Upper lobe of left lung (tissue), 4 donors: ENCODE measurements around the gene KDM4B.
"Not testable (repeated sequence)": the region's sequence is repeated elsewhere in the genome, so short reads cannot be mapped to it uniquely, and the experiment has no call there.

Experiments
- EP300 ChIP-seq, 4 donors: sonication (generic); formaldehyde crosslinking; IDR thresholded peaks; one replicate each; pipeline ENCODE4 v1.5.1; 2017; ENCODE audit warnings: antibody characterized with exemption in 4 of 4, control low read depth in 2 of 4
- POLR2A ChIP-seq, 4 donors: fragments of 450-650 bp; IDR thresholded peaks; one replicate each; pipeline ENCODE4 v1.5.1; 2016 to 2017; ENCODE audit warnings: antibody characterized with exemption in 4 of 4, mild to moderate bottlenecking in 2 of 4
- POLR2AphosphoS5 ChIP-seq, 2 donors: sonication (generic); formaldehyde crosslinking; IDR thresholded peaks; one replicate each; pipeline ENCODE4 v1.5.1; 2017; ENCODE audit warnings: antibody characterized with exemption in 2 of 2
- TF ChIP-seq, protein P1 (sequence below), 6 experiments: fragments of 450-650 bp in 4 of 6; fragments of 200-600 bp in 2 of 6; sonication (generic) in 2 of 6; IDR thresholded peaks; one replicate each; pipeline ENCODE4 v1.5.1; 2016 to 2019; ENCODE audit warnings: antibody characterized with exemption in 6 of 6

DNA sequence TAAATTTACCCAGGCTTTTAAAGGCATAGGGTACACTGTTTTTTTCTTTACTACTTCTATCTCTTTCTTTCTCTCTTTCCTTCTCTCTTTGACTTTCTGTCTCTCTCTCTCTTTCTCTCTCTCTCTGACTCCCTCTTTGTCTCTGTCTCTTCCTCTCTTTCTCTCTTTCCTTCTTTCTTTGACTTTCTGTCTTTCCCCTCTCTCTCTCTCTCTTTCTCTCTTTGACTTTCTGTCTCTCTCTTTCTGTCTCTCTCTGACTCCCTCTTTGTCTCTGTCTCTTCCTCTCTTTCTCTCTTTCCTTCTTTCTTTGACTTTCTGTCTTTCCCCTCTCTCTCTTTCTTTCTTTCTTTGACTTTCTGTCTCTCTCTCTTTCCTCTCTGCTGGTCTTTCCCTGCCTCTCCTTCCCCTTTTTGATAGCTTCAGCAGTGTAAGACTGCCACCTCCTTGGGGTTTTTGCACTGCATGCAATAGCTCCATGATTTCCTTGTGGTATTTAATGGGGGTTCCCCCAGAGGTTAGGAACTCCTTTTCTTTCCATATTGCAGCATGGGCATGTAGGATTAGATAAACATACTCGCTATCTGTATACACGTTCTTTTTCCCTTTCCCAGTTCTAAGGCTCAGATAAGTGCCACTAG, 191.4 kb downstream of the KDM4B start:
- TF ChIP-seq, protein P1, sequence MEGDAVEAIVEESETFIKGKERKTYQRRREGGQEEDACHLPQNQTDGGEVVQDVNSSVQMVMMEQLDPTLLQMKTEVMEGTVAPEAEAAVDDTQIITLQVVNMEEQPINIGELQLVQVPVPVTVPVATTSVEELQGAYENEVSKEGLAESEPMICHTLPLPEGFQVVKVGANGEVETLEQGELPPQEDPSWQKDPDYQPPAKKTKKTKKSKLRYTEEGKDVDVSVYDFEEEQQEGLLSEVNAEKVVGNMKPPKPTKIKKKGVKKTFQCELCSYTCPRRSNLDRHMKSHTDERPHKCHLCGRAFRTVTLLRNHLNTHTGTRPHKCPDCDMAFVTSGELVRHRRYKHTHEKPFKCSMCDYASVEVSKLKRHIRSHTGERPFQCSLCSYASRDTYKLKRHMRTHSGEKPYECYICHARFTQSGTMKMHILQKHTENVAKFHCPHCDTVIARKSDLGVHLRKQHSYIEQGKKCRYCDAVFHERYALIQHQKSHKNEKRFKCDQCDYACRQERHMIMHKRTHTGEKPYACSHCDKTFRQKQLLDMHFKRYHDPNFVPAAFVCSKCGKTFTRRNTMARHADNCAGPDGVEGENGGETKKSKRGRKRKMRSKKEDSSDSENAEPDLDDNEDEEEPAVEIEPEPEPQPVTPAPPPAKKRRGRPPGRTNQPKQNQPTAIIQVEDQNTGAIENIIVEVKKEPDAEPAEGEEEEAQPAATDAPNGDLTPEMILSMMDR (IDR thresholded peaks at IDR 0.05), result not testable (repeated sequence)
- TF ChIP-seq POLR2A, EP300, POLR2AphosphoS5 (IDR thresholded peaks at IDR 0.05): not testable (repeated sequence)
